HepG2 (cell line): Measurements from ENCODE around the gene CAMK2D. TPM values are rescaled to one million over a fixed set of nuclear protein-coding genes. Genes with fewer than 3 reads are reported as not detected.

ENCODE experiments used
- ATAC-seq: fragments of 200-7000 bp; cut with Tn5 transposase; 3 replicates; pipeline ENCODE4 v1.9.1; 2020; ENCODE audit warnings: mild to moderate bottlenecking, moderate library complexity
- BruUV-seq: library from RNA; stranded (reverse); fragments of 400-500 nt; replicated peaks from 2 replicates; lab custom pipeline; 2021; lab: Mats Ljungman, UMichigan
- CTCF ChIA-PET: fragments of 300-600 bp; formaldehyde crosslinking; extraction: SDS; loops from one replicate; lab custom pipeline; 2021; ENCODE audit warnings: low total read pairs, inconsistent platforms, low intra/inter-chr PET ratio; lab: Yijun Ruan, JAX
- POLR2A ChIA-PET: fragments of 350-600 bp; sonication (Branson Sonifier 250); formaldehyde crosslinking; loops from one replicate; lab custom pipeline; 2020; ENCODE audit warnings: antibody characterized with exemption, inconsistent platforms; lab: Yijun Ruan, JAX
- DNase-seq: peaks from one replicate; pipeline ENCODE4 v3.0.0-alpha.2; 2015; ENCODE audit warnings: low spot score
- FAIRE-seq: peaks from 3 replicates; lab custom pipeline; 2011; peaks lifted over from hg19 to GRCh38; lab: Jason Lieb, UNC
- H2AFZ ChIP-seq: one replicate; pipeline ENCODE4 v1.6.1; 2011; ENCODE audit warnings: low read length, inconsistent platforms
- H3K27ac ChIP-seq: fragments of 300-600 bp; 3 replicates; pipeline ENCODE4 v1.8.0; 2011; ENCODE audit warnings: mixed run types, mild to moderate bottlenecking, mixed read lengths, low read length, inconsistent platforms; ENCODE audit not compliant: insufficient read depth; ENCODE audit errors: extremely low read length
- H3K27me3 ChIP-seq, 2 experiments: fragments of 200-600 bp in 1 of 2; 2 replicates in 1 of 2; 3 replicates in 1 of 2; pipeline versions ENCODE4 v1.6.0 to v1.8.0; 2011; ENCODE audit warnings: low read length in 2 of 2, mild to moderate bottlenecking in 2 of 2, moderate library complexity in 2 of 2, inconsistent platforms in 1 of 2; ENCODE audit not compliant: insufficient read depth in 2 of 2, control insufficient read depth in 1 of 2
- H3K36me3 ChIP-seq, 2 experiments: fragments of 200-600 bp in 1 of 2; replicated peaks in 1 of 2; 2 replicates in 1 of 2; 3 replicates in 1 of 2; pipeline versions ENCODE4 v1.5.1 to v1.8.0; 2011; ENCODE audit warnings: low read length in 2 of 2, inconsistent platforms in 1 of 2; ENCODE audit not compliant: insufficient read depth in 2 of 2, control insufficient read depth in 1 of 2
- H3K4me1 ChIP-seq: 2 replicates; pipeline ENCODE4 v1.5.1; 2012; ENCODE audit warnings: low read length, inconsistent platforms; ENCODE audit not compliant: insufficient read depth
- H3K4me2 ChIP-seq: 2 replicates; pipeline ENCODE4 v1.6.0; 2011; ENCODE audit warnings: low read depth, low read length, inconsistent platforms
- H3K4me3 ChIP-seq, 3 experiments: fragments of 200-600 bp in 1 of 3; sonication (generic), shearing (Covaris generic) in 1 of 3; replicated peaks in 1 of 3; 2 replicates each; pipeline ENCODE4 v1.5.1; 2011 to 2016; ENCODE audit warnings: low read length in 3 of 3, inconsistent platforms in 2 of 3, low read depth in 2 of 3, mild to moderate bottlenecking in 2 of 3, control low read depth in 1 of 3, mixed read lengths in 1 of 3; ENCODE audit not compliant: insufficient read depth in 1 of 3
- H3K79me2 ChIP-seq: one replicate; pipeline ENCODE4 v1.6.1; 2011; ENCODE audit warnings: low read length, inconsistent platforms; ENCODE audit not compliant: insufficient read depth
- H3K9ac ChIP-seq: 2 replicates; pipeline ENCODE4 v1.6.0; 2011; ENCODE audit warnings: mild to moderate bottlenecking, low read depth, low read length, inconsistent platforms; ENCODE audit not compliant: insufficient read depth
- H3K9me3 ChIP-seq: 2 replicates; pipeline ENCODE4 v1.5.1; 2012; ENCODE audit warnings: mild to moderate bottlenecking, low read length
- H4K20me1 ChIP-seq: 2 replicates; pipeline ENCODE4 v1.6.0; 2011; ENCODE audit warnings: inconsistent platforms, mild to moderate bottlenecking, low read length, moderate library complexity; ENCODE audit not compliant: insufficient read depth
- NFYB ChIP-seq: sonication (generic); formaldehyde crosslinking; IDR thresholded peaks from 2 replicates; pipeline ENCODE4 v1.4.0; 2020; ENCODE audit warnings: missing genetic modification reagents
- ZBTB3 ChIP-seq: sonication (generic); formaldehyde crosslinking; IDR thresholded peaks from 2 replicates; pipeline ENCODE4 v1.4.0; 2020; ENCODE audit warnings: low read depth, mild to moderate bottlenecking, moderate library complexity, missing genetic modification reagents, borderline replicate concordance
- ZNF160 ChIP-seq: sonication (generic); formaldehyde crosslinking; IDR thresholded peaks from 2 replicates; pipeline ENCODE4 v1.8.0; 2022; ENCODE audit warnings: mild to moderate bottlenecking, inconsistent platforms, missing genetic modification reagents
- ZNF441 ChIP-seq: sonication (generic); formaldehyde crosslinking; IDR thresholded peaks from 2 replicates; pipeline ENCODE4 v1.7.0; 2021; ENCODE audit warnings: missing genetic modification reagents, borderline replicate concordance
- WGBS: methylation state at CpG from one replicate; pipeline ENCODE4 v1.1.6; 2017; ENCODE audit warnings: low lambda C conversion rate; 5-methylcytosine and 5-hydroxymethylcytosine counted together
- in situ Hi-C: cut with HindIII; loops from 2 replicates; pipeline ENCODE4 v1.10.0; 2017; ENCODE audit warnings: low pct_unique_long_range_greater_than_20kb; ENCODE audit not compliant: extremely low pct_ligation_motif_present
- intact Hi-C: fragments of 100-400 bp; cut with micrococcal nuclease; formaldehyde crosslinking; loops from one replicate; pipeline ENCODE4 v1.10.0; 2022; ENCODE audit not compliant: unreplicated experiment
- polyA plus RNA-seq, 8 experiments: library from polyadenylated mRNA; depleted of rRNA in 3 of 8; stranded (reverse) in 7 of 8; unstranded in 1 of 8; fragments of >200 nt; fragmentation: Illumina TruSeq in 4 of 8; extraction: Trizol in 4 of 8; gene quantifications; 2 replicates each; pipeline versions ENCODE4 v1.2.1 to v1.2.3, GENCODE V29; 2011 to 2016; ENCODE audit warnings: low read depth in 4 of 8, missing spikeins in 1 of 8, mixed read lengths in 1 of 8; ENCODE audit not compliant: insufficient read depth in 1 of 8
- total RNA-seq, 5 experiments: library from RNA; depleted of rRNA; stranded (reverse); fragments of >200 nt; fragmentation: Illumina TruSeq; extraction: Trizol; gene quantifications; 2 replicates each; pipeline ENCODE4 v1.2.3, GENCODE V29; 2016; ENCODE audit warnings: low read depth in 1 of 5
- TF ChIP-seq, protein P1 (sequence below): sonication (generic); formaldehyde crosslinking; IDR thresholded peaks from 2 replicates; pipeline ENCODE4 v1.9.0; 2021; ENCODE audit warnings: mild to moderate bottlenecking, missing genetic modification reagents
- TF ChIP-seq, protein P2 (sequence below): IDR thresholded peaks from 2 replicates; pipeline ENCODE4 v1.6.1; 2016; ENCODE audit warnings: missing genetic modification reagents, missing compliant biosample characterization

The CAMK2D gene
- total and polyA plus RNA-seq, 2 of the 13 experiments (the other 11 are each of a cell fraction or from before 2014, with no cell fraction given): 18.0 to 65.4 TPM

DNA sequence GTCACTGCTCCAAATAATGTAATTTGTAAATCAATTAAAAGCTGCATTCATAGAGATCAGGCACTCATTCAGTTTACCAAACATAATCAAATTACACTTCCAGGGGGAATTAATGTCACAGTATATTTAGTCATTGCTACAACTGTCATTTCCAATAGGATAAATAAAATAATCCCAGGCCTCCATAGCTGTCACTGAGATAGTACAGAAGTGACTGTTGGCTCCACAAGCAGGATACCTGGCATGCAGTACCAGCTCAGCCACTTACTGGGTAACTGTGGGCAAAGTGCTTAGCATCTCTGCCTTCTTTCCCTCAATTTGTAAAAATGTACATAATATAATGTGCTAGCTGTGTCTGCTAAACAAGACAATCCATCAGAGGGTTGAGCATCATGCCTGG is 128.1 kb downstream of the CAMK2D start (continued):
- TF ChIP-seq, protein P1, sequence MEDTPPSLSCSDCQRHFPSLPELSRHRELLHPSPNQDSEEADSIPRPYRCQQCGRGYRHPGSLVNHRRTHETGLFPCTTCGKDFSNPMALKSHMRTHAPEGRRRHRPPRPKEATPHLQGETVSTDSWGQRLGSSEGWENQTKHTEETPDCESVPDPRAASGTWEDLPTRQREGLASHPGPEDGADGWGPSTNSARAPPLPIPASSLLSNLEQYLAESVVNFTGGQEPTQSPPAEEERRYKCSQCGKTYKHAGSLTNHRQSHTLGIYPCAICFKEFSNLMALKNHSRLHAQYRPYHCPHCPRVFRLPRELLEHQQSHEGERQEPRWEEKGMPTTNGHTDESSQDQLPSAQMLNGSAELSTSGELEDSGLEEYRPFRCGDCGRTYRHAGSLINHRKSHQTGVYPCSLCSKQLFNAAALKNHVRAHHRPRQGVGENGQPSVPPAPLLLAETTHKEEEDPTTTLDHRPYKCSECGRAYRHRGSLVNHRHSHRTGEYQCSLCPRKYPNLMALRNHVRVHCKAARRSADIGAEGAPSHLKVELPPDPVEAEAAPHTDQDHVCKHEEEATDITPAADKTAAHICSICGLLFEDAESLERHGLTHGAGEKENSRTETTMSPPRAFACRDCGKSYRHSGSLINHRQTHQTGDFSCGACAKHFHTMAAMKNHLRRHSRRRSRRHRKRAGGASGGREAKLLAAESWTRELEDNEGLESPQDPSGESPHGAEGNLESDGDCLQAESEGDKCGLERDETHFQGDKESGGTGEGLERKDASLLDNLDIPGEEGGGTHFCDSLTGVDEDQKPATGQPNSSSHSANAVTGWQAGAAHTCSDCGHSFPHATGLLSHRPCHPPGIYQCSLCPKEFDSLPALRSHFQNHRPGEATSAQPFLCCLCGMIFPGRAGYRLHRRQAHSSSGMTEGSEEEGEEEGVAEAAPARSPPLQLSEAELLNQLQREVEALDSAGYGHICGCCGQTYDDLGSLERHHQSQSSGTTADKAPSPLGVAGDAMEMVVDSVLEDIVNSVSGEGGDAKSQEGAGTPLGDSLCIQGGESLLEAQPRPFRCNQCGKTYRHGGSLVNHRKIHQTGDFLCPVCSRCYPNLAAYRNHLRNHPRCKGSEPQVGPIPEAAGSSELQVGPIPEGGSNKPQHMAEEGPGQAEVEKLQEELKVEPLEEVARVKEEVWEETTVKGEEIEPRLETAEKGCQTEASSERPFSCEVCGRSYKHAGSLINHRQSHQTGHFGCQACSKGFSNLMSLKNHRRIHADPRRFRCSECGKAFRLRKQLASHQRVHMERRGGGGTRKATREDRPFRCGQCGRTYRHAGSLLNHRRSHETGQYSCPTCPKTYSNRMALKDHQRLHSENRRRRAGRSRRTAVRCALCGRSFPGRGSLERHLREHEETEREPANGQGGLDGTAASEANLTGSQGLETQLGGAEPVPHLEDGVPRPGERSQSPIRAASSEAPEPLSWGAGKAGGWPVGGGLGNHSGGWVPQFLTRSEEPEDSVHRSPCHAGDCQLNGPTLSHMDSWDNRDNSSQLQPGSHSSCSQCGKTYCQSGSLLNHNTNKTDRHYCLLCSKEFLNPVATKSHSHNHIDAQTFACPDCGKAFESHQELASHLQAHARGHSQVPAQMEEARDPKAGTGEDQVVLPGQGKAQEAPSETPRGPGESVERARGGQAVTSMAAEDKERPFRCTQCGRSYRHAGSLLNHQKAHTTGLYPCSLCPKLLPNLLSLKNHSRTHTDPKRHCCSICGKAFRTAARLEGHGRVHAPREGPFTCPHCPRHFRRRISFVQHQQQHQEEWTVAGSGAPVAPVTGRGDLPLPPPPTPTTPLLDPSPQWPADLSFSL (CRISPR knock-in tag): no peak
- TF ChIP-seq ZBTB3 (CRISPR knock-in tag) (no peak), ZNF160 (CRISPR knock-in tag) (no peak), NFYB (CRISPR knock-in tag) (no peak), ZNF441 (CRISPR knock-in tag) (no peak)

DNA sequence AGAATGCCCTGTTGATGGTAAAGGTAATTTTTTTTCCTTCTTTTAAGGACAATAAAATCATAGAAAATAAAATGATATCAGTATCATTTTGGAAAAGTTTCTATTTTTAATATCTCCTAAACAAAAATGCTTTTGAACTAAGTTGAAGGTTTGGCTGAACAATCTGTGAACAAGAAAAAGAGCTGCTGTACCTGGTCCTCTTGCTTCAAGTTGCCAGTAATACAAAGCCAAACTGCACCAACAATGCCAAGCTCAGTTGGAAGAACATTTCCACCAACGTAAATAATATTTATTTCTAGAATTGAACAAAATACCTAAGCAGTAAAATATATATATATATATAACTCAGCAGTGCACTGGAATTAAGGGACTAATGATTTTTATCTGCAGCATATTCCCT is 132.8 kb downstream of the CAMK2D start:
- Histone ChIP-seq H3K4me3 (no peak overlapping the region), H3K27me3 (no peaks in the 10 kb centered on the region), H3K79me2 (peaks cover 6% of the 10 kb centered on the region), H4K20me1 (no peaks in the 10 kb centered on the region), H2AFZ (no peak overlapping the region), H3K9ac (no peak overlapping the region), H3K36me3 (peaks cover 0 to 4% of the 10 kb centered on the region in 2 experiments; a peak in 2 of 5 replicates), H3K27ac (no peak overlapping the region), H3K4me1 (peaks cover 6% of the 10 kb centered on the region), H3K9me3 (no peaks in the 10 kb centered on the region), H3K4me2 (no peak overlapping the region)
- intact Hi-C loops: no loop called here
- TF ChIP-seq, protein P2, sequence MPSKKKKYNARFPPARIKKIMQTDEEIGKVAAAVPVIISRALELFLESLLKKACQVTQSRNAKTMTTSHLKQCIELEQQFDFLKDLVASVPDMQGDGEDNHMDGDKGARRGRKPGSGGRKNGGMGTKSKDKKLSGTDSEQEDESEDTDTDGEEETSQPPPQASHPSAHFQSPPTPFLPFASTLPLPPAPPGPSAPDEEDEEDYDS (CRISPR knock-in tag): no peak
- in situ Hi-C loops: no loop called here
- CTCF ChIA-PET: no interaction called here
- FAIRE-seq (no peak), DNase-seq (no peak), ATAC-seq (no peak)
- 97% methylated on average over 1 of the region's 1 CpG for WGBS
- POLR2A ChIA-PET: no interaction called here
- no TSS peak for BruUV-seq
